PC-3 (cell line): Measurements from ENCODE around the gene CRX. TPM values are rescaled to one million over a fixed set of nuclear protein-coding genes. Genes with fewer than 3 reads are reported as not detected.
"Not testable (repeated sequence)": the region's sequence is repeated elsewhere in the genome, so short reads cannot be mapped to it uniquely, and the experiment has no call there.

ENCODE experiments used
- ATAC-seq: fragments of 200-7000 bp; cut with Tn5 transposase; 2 replicates; pipeline ENCODE4 v1.9.1; 2020; ENCODE audit warnings: mild to moderate bottlenecking, moderate library complexity
- BruUV-seq: library from RNA; stranded (reverse); fragments of 400-500 nt; replicated peaks from 2 replicates; lab custom pipeline; 2021; lab: Mats Ljungman, UMichigan
- CTCF ChIA-PET: fragments of 300-600 bp; sonication (Branson Sonifier 250); formaldehyde crosslinking; loops from one replicate; lab custom pipeline; 2022; ENCODE audit warnings: antibody characterized with exemption; lab: Charles Lee
- POLR2A ChIA-PET: fragments of 300-600 bp; sonication (Branson Sonifier 250); formaldehyde crosslinking; loops from one replicate; lab custom pipeline; 2022; ENCODE audit warnings: antibody characterized with exemption; ENCODE audit not compliant: unreplicated experiment; lab: Charles Lee
- DNase-seq: peaks from one replicate; pipeline ENCODE4 v3.0.0-alpha.2; 2015
- H2AFZ ChIP-seq: fragments of 300-600 bp; sonication (generic); 2 replicates; pipeline ENCODE4 v1.6.0; 2016; ENCODE audit warnings: antibody characterized with exemption, low read length
- H3F3A ChIP-seq: fragments of 300-600 bp; sonication (generic); one replicate; pipeline ENCODE4 v1.6.0; 2017; ENCODE audit warnings: antibody characterized with exemption, low read length, control low read depth, mild to moderate bottlenecking; ENCODE audit not compliant: unreplicated experiment
- H3K27ac ChIP-seq: fragments of 300-600 bp; sonication (generic); 2 replicates; pipeline ENCODE4 v1.5.1; 2016; ENCODE audit warnings: mild to moderate bottlenecking, low read length
- H3K27me3 ChIP-seq: fragments of 300-600 bp; sonication (generic); 2 replicates; pipeline ENCODE4 v1.6.1; 2016; ENCODE audit warnings: low read length, mixed read lengths
- H3K36me3 ChIP-seq: fragments of 300-600 bp; sonication (generic); 2 replicates; pipeline ENCODE4 v1.6.1; 2016; ENCODE audit warnings: low read depth, mixed run types, low read length, mixed read lengths
- H3K4me1 ChIP-seq: fragments of 300-600 bp; sonication (generic); 2 replicates; pipeline ENCODE4 v1.5.1; 2016; ENCODE audit warnings: low read length; ENCODE audit not compliant: insufficient read depth
- H3K4me2 ChIP-seq: fragments of 300-600 bp; sonication (generic); 2 replicates; pipeline ENCODE4 v1.6.0; 2016; ENCODE audit warnings: low read length
- H3K4me3 ChIP-seq: fragments of 300-600 bp; sonication (generic); 2 replicates; pipeline ENCODE4 v1.5.1; 2016; ENCODE audit warnings: mild to moderate bottlenecking, low read length, mixed read lengths
- H3K79me2 ChIP-seq: fragments of 300-600 bp; sonication (generic); 2 replicates; pipeline ENCODE4 v1.6.1; 2017; ENCODE audit warnings: low read length, mixed read lengths
- H3K9ac ChIP-seq: fragments of 300-600 bp; sonication (generic); 2 replicates; pipeline ENCODE4 v1.6.0; 2016; ENCODE audit warnings: mild to moderate bottlenecking, low read length
- H3K9me2 ChIP-seq: fragments of 300-600 bp; sonication (generic); replicated peaks from 2 replicates; pipeline ENCODE4 v1.6.1; 2016; ENCODE audit warnings: mixed run types, low read length, mixed read lengths
- H3K9me3 ChIP-seq: fragments of 300-600 bp; sonication (generic); 2 replicates; pipeline ENCODE4 v1.6.1; 2016; ENCODE audit warnings: low read length, mixed read lengths
- H4K20me1 ChIP-seq: fragments of 300-600 bp; sonication (generic); 2 replicates; pipeline ENCODE4 v1.6.1; 2016; ENCODE audit warnings: low read length, mixed read lengths
- EZH2 ChIP-seq: fragments of 300-600 bp; sonication (generic); IDR thresholded peaks from one replicate; pipeline ENCODE4 v1.6.1; 2017; ENCODE audit warnings: antibody characterized with exemption, mild to moderate bottlenecking, low read length; ENCODE audit not compliant: unreplicated experiment
- EZH2phosphoT487 ChIP-seq: fragments of 300-600 bp; sonication (generic); IDR thresholded peaks from 2 replicates; pipeline ENCODE4 v1.6.1; 2018; ENCODE audit warnings: mild to moderate bottlenecking, antibody characterized with exemption, low read length, borderline replicate concordance
- intact Hi-C: fragments of 100-400 bp; cut with micrococcal nuclease; formaldehyde crosslinking; loops from 2 replicates; pipeline ENCODE4 v1.9.0; 2023
- total RNA-seq: library from RNA; depleted of rRNA; stranded (reverse); fragments of >200 nt; gene quantifications from 2 replicates; pipeline ENCODE4 v1.2.3, GENCODE V29; 2014
- TF ChIP-seq, protein P1 (sequence below): fragments of 300-600 bp; sonication (generic); conservative IDR thresholded peaks from 2 replicates; pipeline ENCODE4 v1.5.1; 2017; ENCODE audit warnings: antibody characterized with exemption, low read depth, mild to moderate bottlenecking, low read length

The CRX gene
- total RNA-seq, 1 experiment from 2014 or later: not detected

GRCh38 chr19:47854459-47854858 is 32.7 kb downstream of the CRX start:
- H3K36me3 ChIP-seq: no peaks in the 10 kb centered on the region
- no peaks in the 10 kb centered on the region for H3K9me3 ChIP-seq
- no peak for TF ChIP-seq EZH2
- TF ChIP-seq, protein P1, sequence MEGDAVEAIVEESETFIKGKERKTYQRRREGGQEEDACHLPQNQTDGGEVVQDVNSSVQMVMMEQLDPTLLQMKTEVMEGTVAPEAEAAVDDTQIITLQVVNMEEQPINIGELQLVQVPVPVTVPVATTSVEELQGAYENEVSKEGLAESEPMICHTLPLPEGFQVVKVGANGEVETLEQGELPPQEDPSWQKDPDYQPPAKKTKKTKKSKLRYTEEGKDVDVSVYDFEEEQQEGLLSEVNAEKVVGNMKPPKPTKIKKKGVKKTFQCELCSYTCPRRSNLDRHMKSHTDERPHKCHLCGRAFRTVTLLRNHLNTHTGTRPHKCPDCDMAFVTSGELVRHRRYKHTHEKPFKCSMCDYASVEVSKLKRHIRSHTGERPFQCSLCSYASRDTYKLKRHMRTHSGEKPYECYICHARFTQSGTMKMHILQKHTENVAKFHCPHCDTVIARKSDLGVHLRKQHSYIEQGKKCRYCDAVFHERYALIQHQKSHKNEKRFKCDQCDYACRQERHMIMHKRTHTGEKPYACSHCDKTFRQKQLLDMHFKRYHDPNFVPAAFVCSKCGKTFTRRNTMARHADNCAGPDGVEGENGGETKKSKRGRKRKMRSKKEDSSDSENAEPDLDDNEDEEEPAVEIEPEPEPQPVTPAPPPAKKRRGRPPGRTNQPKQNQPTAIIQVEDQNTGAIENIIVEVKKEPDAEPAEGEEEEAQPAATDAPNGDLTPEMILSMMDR: no peak
- no peak for TF ChIP-seq EZH2phosphoT487
- H3K27me3 ChIP-seq: no peaks in the 10 kb centered on the region; the same call in 1 of the 2 replicates
- H3K4me3 ChIP-seq: no peak overlapping the region
- no TSS peak for BruUV-seq
- ChIA-PET POLR2A (no interaction called here), CTCF (no interaction called here)
- DNase-seq (no peak), ATAC-seq (no peak)
- H3K9me2 ChIP-seq: no peaks in the 10 kb centered on the region
- no peaks in the 10 kb centered on the region for H3K4me1 ChIP-seq
- H3K79me2 ChIP-seq: no peaks in the 10 kb centered on the region
- H2AFZ ChIP-seq: no peak overlapping the region
- H3K27ac ChIP-seq: no peak overlapping the region
- H3K4me2 ChIP-seq: no peak overlapping the region
- H3K9ac ChIP-seq: no peak overlapping the region
- no peaks in the 10 kb centered on the region for H3F3A ChIP-seq
- intact Hi-C loops: no loop called here
- no peaks in the 10 kb centered on the region for H4K20me1 ChIP-seq

GRCh38 chr19:47858231-47858630 is 36.5 kb downstream of the CRX start:
- intact Hi-C loops, H3K9ac ChIP-seq, H3K4me3 ChIP-seq, BruUV-seq, H3K27ac ChIP-seq, H3K9me3 ChIP-seq, H3K4me1 ChIP-seq, H3K4me2 ChIP-seq, POLR2A ChIA-PET, CTCF ChIA-PET, H3K27me3 ChIP-seq, H2AFZ ChIP-seq, H4K20me1 ChIP-seq, H3K36me3 ChIP-seq, H3F3A ChIP-seq, ATAC-seq, H3K9me2 ChIP-seq, H3K79me2 ChIP-seq: not testable (repeated sequence)
- DNase-seq: peak; percentile 16

DNA sequence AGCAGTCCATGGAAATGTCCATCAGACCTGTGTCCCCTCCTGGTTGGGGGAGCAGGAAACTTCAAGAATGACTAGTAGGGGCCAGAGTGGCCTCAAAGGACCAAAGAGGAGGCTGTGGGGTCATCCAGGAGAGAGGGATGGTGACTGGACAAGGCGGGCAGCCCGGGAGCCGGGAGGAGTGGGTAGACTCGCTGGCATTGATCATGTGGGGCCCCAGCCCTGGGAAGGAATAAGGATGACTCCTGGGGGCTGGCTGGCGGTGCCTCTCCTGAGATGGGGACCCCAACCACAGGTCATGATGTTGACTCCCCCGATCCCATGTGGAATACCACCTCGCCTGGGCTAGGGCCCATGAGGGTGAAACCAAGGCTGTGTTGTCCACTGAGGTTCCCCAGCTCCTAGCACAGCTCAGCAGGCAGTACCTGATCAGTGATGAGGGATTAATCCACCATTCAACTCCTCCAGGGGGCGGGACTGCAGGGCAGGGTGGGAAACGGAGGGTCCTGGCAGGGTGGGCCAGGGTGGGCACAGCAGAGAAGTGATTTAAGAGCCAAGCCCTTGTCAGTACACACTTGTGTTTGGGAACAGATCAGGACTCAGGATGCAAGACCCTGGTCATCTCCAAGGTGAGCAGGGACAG is 37.0 kb downstream of the CRX start, which contains the start of gene TPRX2:
Gene TPRX2 (plus strand): TSS at position 590 of the 640 bp plus-strand sequence. CDS start 12 bp downstream, at position 602.
- POLR2A ChIA-PET, DNase-seq: not testable (repeated sequence)

DNA sequence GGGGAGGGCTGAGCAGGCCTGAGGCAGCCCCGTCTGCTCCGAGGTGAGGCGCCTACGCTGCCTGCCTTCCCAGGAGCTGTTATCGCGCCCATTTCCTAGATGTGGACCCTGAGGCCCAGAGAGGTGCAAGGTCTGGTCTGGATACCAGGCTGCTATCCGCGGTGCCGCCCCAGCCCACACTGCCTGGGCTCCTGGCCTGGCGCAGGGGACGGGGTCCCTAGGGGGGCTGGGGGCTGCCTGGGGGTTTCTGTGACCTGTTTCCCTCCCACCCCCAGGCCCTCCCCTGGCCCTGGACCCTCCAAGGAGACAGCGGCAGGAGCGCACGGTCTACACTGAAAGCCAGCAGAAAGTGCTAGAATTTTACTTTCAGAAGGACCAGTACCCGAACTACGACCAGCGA is 38.1 kb downstream of the CRX start:
- H4K20me1 ChIP-seq, DNase-seq, BruUV-seq, H3K27me3 ChIP-seq, CTCF ChIA-PET, H3K36me3 ChIP-seq, H3K79me2 ChIP-seq, H3K9ac ChIP-seq, H3K4me1 ChIP-seq, H2AFZ ChIP-seq, H3K9me3 ChIP-seq, POLR2A ChIA-PET, H3K4me3 ChIP-seq, H3K9me2 ChIP-seq, H3K4me2 ChIP-seq, H3F3A ChIP-seq, ATAC-seq, H3K27ac ChIP-seq: not testable (repeated sequence)
- intact Hi-C loops: loop anchor here (5.0 kb wide), 1 partner anchor 48 kb away; no protein-coding TSS in a partner anchor

More for the DNA sequence above, 37.0 kb downstream of the CRX start, which contains the start of gene TPRX2:
- intact Hi-C loops, H3F3A ChIP-seq, H3K4me1 ChIP-seq, H3K9me3 ChIP-seq, H3K36me3 ChIP-seq, H3K4me3 ChIP-seq, CTCF ChIA-PET, H3K9me2 ChIP-seq, H3K79me2 ChIP-seq, H3K27ac ChIP-seq, ATAC-seq, BruUV-seq, H3K4me2 ChIP-seq, H4K20me1 ChIP-seq, H3K9ac ChIP-seq, H2AFZ ChIP-seq, H3K27me3 ChIP-seq: not testable (repeated sequence)
